Esophagus squamous epithelium (tissue), 4 donors: ENCODE measurements around the gene ELP4.

Source experiments
- CTCF ChIP-seq, 6 experiments: fragments of 450-650 bp in 4 of 6; fragments of 200-600 bp in 2 of 6; sonication (generic) in 2 of 6; IDR thresholded peaks; one replicate each; pipeline ENCODE4 v1.5.1; 2016 to 2019; ENCODE audit warnings: antibody characterized with exemption in 6 of 6, mild to moderate bottlenecking in 4 of 6, moderate library complexity in 4 of 6
- POLR2A ChIP-seq, 4 donors: fragments of 450-650 bp; IDR thresholded peaks; one replicate each; pipeline ENCODE4 v1.6.1; 2017; ENCODE audit warnings: antibody characterized with exemption in 4 of 4, mild to moderate bottlenecking in 4 of 4, moderate library complexity in 3 of 4

- TF ChIP-seq CTCF (IDR thresholded peaks at IDR 0.05) = no peak
- no peak for TF ChIP-seq POLR2A (IDR thresholded peaks at IDR 0.05)
Observed at GRCh38 chr11:31834237-31834636, 324.7 kb downstream of the ELP4 start.
